ENCODE measurements around the gene HSD17B4.

DNA sequence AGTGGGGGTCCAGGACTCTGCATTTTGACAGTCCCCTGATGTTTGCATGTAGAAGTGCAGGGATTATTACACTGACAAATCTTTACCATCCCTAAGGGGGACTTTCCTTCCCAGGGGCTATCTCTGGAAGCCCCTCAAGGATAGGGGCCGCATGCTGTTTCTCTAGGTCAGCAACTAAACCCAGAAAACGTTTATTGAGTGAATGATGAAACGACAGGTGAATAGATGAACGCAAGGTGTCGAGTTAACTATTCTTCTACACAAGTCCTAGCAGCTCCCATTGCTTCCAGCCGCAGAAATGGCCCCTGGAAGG, 281 bp upstream of the HSD17B4 start:
- TF ChIP-seq, protein P1, sequence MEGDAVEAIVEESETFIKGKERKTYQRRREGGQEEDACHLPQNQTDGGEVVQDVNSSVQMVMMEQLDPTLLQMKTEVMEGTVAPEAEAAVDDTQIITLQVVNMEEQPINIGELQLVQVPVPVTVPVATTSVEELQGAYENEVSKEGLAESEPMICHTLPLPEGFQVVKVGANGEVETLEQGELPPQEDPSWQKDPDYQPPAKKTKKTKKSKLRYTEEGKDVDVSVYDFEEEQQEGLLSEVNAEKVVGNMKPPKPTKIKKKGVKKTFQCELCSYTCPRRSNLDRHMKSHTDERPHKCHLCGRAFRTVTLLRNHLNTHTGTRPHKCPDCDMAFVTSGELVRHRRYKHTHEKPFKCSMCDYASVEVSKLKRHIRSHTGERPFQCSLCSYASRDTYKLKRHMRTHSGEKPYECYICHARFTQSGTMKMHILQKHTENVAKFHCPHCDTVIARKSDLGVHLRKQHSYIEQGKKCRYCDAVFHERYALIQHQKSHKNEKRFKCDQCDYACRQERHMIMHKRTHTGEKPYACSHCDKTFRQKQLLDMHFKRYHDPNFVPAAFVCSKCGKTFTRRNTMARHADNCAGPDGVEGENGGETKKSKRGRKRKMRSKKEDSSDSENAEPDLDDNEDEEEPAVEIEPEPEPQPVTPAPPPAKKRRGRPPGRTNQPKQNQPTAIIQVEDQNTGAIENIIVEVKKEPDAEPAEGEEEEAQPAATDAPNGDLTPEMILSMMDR (IDR thresholded peaks at IDR 0.05) = no peak
- TF ChIP-seq POLR2A (IDR thresholded peaks at IDR 0.05) = no peak
